Endothelial cell of umbilical vein (primary cell): Measurements from ENCODE around the gene TFDP1. TPM values are rescaled to one million over a fixed set of nuclear protein-coding genes. Genes with fewer than 3 reads are reported as not detected.

Source experiments
- BruUV-seq: library from RNA; stranded (reverse); fragments of 400-500 nt; replicated peaks from 2 replicates; lab custom pipeline; 2021; lab: Mats Ljungman, UMichigan
- CTCF ChIA-PET: fragments of 300-600, 350-600 bp; sonication (Branson Sonifier 250); formaldehyde crosslinking; loops from one replicate; lab custom pipeline; 2021; ENCODE audit warnings: antibody characterized with exemption, inconsistent platforms; lab: Charles Lee
- POLR2A ChIA-PET: fragments of 300-600, 350-600 bp; sonication (Branson Sonifier 250); formaldehyde crosslinking; loops from one replicate; lab custom pipeline; 2021; ENCODE audit warnings: antibody characterized with exemption, inconsistent platforms; lab: Charles Lee
- DNase-seq: peaks from one replicate; pipeline ENCODE4 v3.0.0-alpha.2; 2011; ENCODE audit warnings: low read depth, low spot score
- FAIRE-seq: peaks from 2 replicates; lab custom pipeline; 2011; peaks lifted over from hg19 to GRCh38; lab: Jason Lieb, UNC
- H2AFZ ChIP-seq: 2 replicates; pipeline ENCODE4 v1.6.0; 2012; ENCODE audit warnings: low read depth, low read length, control low read depth, inconsistent platforms
- H3K27ac ChIP-seq: 2 replicates; pipeline ENCODE4 v1.5.1; 2011; ENCODE audit warnings: low read depth, mild to moderate bottlenecking, control low read depth, low read length, moderate library complexity; ENCODE audit not compliant: insufficient read depth
- H3K27me3 ChIP-seq, 2 experiments: 2 replicates each; pipeline versions ENCODE4 v1.6.0 to v1.6.1; 2011; ENCODE audit warnings: low read length in 2 of 2, mixed read lengths in 1 of 2; ENCODE audit not compliant: control insufficient read depth in 2 of 2, insufficient read depth in 2 of 2
- H3K36me3 ChIP-seq, 2 experiments: 2 replicates in 1 of 2; 3 replicates in 1 of 2; pipeline ENCODE4 v1.5.1; 2011; ENCODE audit warnings: low read length in 2 of 2, mild to moderate bottlenecking in 1 of 2, moderate library complexity in 1 of 2; ENCODE audit not compliant: control insufficient read depth in 2 of 2, insufficient read depth in 2 of 2; ENCODE audit errors: extremely low read depth in 1 of 2
- H3K4me1 ChIP-seq: 3 replicates; pipeline ENCODE4 v1.5.1; 2011; ENCODE audit warnings: mild to moderate bottlenecking, low read length; ENCODE audit not compliant: control insufficient read depth, insufficient read depth; ENCODE audit errors: extremely low read depth
- H3K4me2 ChIP-seq: 2 replicates; pipeline ENCODE4 v1.6.1; 2011; ENCODE audit warnings: low read length, control low read depth, mixed read lengths; ENCODE audit not compliant: insufficient read depth
- H3K4me3 ChIP-seq, 3 experiments: fragments of 200-600 bp in 1 of 3; sonication (generic), shearing (Covaris generic) in 1 of 3; replicated peaks in 1 of 3; 2 replicates each; pipeline ENCODE4 v1.5.1; 2011 to 2016; ENCODE audit warnings: control low read depth in 3 of 3, low read length in 3 of 3, mild to moderate bottlenecking in 2 of 3, inconsistent platforms in 1 of 3, low read depth in 1 of 3, moderate library complexity in 1 of 3; ENCODE audit not compliant: insufficient read depth in 1 of 3
- H3K79me2 ChIP-seq: 2 replicates; pipeline ENCODE4 v1.6.0; 2012; ENCODE audit warnings: low read length, inconsistent platforms; ENCODE audit not compliant: control insufficient read depth, insufficient read depth
- H3K9ac ChIP-seq: replicated peaks from 2 replicates; pipeline ENCODE3; 2011; ENCODE audit warnings: low read length, control low read depth; ENCODE audit not compliant: insufficient read depth; ENCODE audit errors: extremely low read depth
- H3K9me1 ChIP-seq: replicated peaks from 3 replicates; pipeline ENCODE4 v1.6.0; 2011; ENCODE audit warnings: mild to moderate bottlenecking, low read length; ENCODE audit not compliant: control insufficient read depth, insufficient read depth; ENCODE audit errors: extremely low read depth
- H3K9me3 ChIP-seq: replicated peaks from 2 replicates; pipeline ENCODE4 v1.5.1; 2012; ENCODE audit warnings: low read length, inconsistent platforms; ENCODE audit not compliant: control insufficient read depth, insufficient read depth
- H4K20me1 ChIP-seq: replicated peaks from 2 replicates; pipeline ENCODE3; 2011; ENCODE audit warnings: mild to moderate bottlenecking, low read length; ENCODE audit not compliant: control insufficient read depth, insufficient read depth; ENCODE audit errors: extremely low read depth
- CTCF ChIP-seq, 2 donors: IDR thresholded peaks; 1 replicate in 1 of 2; 2 replicates in 1 of 2; pipeline ENCODE4 v1.5.1; 2011; ENCODE audit warnings: low read length in 2 of 2, mild to moderate bottlenecking in 2 of 2, moderate library complexity in 2 of 2, control low read depth in 1 of 2, inconsistent platforms in 1 of 2, low read depth in 1 of 2; ENCODE audit not compliant: insufficient read depth in 1 of 2; ENCODE audit errors: extremely low read depth in 1 of 2
- EZH2 ChIP-seq: IDR thresholded peaks from 2 replicates; pipeline ENCODE4 v1.6.1; 2012; ENCODE audit warnings: borderline replicate concordance, low read depth, mild to moderate bottlenecking, moderate library complexity, low read length, inconsistent platforms; ENCODE audit not compliant: severe bottlenecking
- FOS ChIP-seq: IDR thresholded peaks from 2 replicates; pipeline ENCODE4 v1.6.1; 2011; ENCODE audit warnings: mild to moderate bottlenecking, low read length, moderate library complexity, borderline replicate concordance; ENCODE audit not compliant: insufficient read depth
- GATA2 ChIP-seq: IDR thresholded peaks from 2 replicates; pipeline ENCODE4 v1.7.0; 2011; ENCODE audit warnings: low read depth, mild to moderate bottlenecking, moderate library complexity, mixed read lengths, low read length; ENCODE audit not compliant: insufficient read length, insufficient read depth
- JUN ChIP-seq: IDR thresholded peaks from 2 replicates; pipeline ENCODE4 v1.6.1; 2011; ENCODE audit warnings: borderline replicate concordance, low read depth; ENCODE audit not compliant: insufficient read length, insufficient read depth
- MYC ChIP-seq: IDR thresholded peaks from one replicate; pipeline ENCODE4 v1.6.1; 2011; ENCODE audit warnings: mild to moderate bottlenecking, low read depth, low read length
- POLR2A ChIP-seq: IDR thresholded peaks from 2 replicates; pipeline ENCODE4 v1.6.1; 2012; ENCODE audit warnings: low read depth, mild to moderate bottlenecking, control low read depth, low read length
- dilution Hi-C: fragments of 300-500 bp; cut with MboI; formaldehyde crosslinking; loops from one replicate; pipeline ENCODE4 v1.15.0; 2019; ENCODE audit warnings: low sequenced_read_pairs; ENCODE audit not compliant: extremely low pct_ligation_motif_present
- intact Hi-C: fragments of 100-400 bp; cut with micrococcal nuclease; formaldehyde crosslinking; loops from one replicate; pipeline ENCODE4 v1.10.0; 2022
- polyA plus RNA-seq, 4 experiments: library from polyadenylated mRNA; depleted of rRNA in 3 of 4; stranded (reverse) in 3 of 4; unstranded in 1 of 4; fragments of >200 nt; gene quantifications; 2 replicates each; pipeline versions ENCODE4 v1.2.1 to v1.2.3, GENCODE V29; 2011 to 2012; ENCODE audit warnings: missing spikeins in 1 of 4
- total RNA-seq: library from RNA; stranded (reverse); gene quantifications from 2 replicates; pipeline ENCODE4 v1.2.3, GENCODE V29; 2021

Gene TFDP1
- total and polyA plus RNA-seq, 2 donors (not counting 3 experiments of a cell fraction or from before 2014, with no cell fraction given): 64.3 to 137 TPM

- TF ChIP-seq GATA2 (no peak), FOS (no peak), JUN (no peak), CTCF (IDR thresholded peaks at IDR 0.05; ENCODE audit: extremely low read depth in 1 of 2, insufficient read depth in 1 of 2, low read depth in 1 of 2, low read length in 2 of 2) (no peak), MYC (no peak), EZH2 (no peak), POLR2A (no peak)
- H3K36me3 ChIP-seq: no peaks in the 10 kb centered on the region
- no peak overlapping the region for H3K4me3 ChIP-seq
- intact Hi-C loops: no loop called here
- no peak overlapping the region for H3K4me2 ChIP-seq
- POLR2A ChIA-PET: no interaction called here
- H3K27me3 ChIP-seq: peaks cover 0 to 8% of the 10 kb centered on the region in 2 experiments
- H4K20me1 ChIP-seq: no peaks in the 10 kb centered on the region
- no peak overlapping the region for H2AFZ ChIP-seq
- dilution Hi-C loops: no loop called here
- CTCF ChIA-PET: no interaction called here
- H3K79me2 ChIP-seq: no peaks in the 10 kb centered on the region
- H3K9me3 ChIP-seq: no peaks in the 10 kb centered on the region
- DNase-seq (no peak), FAIRE-seq (no peak)
- no peaks in the 10 kb centered on the region for H3K9me1 ChIP-seq
- H3K4me1 ChIP-seq: no peaks in the 10 kb centered on the region
- H3K27ac ChIP-seq: no peak overlapping the region
- BruUV-seq: no TSS peak
- no peak overlapping the region for H3K9ac ChIP-seq
Observed at GRCh38 chr13:113656831-113657671, 72.5 kb downstream of the TFDP1 start.
